ENCODE measurements around the gene ANKRD55. TPM values are rescaled to one million over a fixed set of nuclear protein-coding genes. Genes with fewer than 3 reads are reported as not detected.

ANKRD55 gene
- total RNA-seq, 1 experiment from 2014 or later = not detected

DNA sequence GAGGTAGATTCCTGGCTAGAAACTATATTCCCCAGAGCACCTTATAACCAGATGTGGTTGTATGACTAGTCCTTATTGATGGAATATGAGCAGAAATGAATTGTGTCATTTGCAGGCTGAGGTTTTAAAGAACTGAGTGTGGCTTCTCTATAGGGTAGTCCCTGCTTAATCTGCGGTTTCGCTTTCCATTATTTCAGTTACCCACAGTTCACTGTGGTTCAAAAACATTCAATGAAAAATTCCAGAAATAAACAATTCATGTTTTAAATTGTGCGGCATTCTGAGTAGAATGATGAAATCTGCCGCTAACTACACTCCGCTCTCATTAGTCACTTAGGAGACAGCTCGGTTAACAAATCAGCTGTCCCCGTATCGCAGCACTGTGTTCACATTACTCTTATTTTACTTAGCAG is 65.1 kb downstream of the ANKRD55 start:
- BruUV-seq (replicated peaks) = no TSS peak
- H3K4me2 ChIP-seq (ENCODE audit: low read length) = no peak overlapping the region
- no peaks in the 10 kb centered on the region for H3K79me2 ChIP-seq (ENCODE audit: low read length)

DNA sequence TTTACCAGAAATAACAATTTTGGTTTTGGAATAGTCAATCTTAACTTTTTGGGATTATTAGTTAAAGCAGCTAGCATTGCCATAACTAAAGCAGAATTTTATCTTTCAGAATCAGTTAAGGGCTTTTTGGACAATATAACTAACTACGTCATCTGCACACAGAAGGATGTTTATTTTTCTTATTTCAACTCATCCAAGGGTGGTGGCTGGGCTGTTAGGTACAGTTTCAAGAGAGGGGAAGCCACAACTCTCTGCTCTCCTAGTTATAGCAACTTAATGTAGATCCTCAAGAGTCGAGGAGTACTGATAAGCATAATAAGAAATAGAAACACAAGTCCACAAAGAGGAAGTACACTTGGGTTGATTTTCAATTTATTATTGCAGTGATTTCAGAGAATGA is 65.6 kb downstream of the ANKRD55 start:
- ATAC-seq = no peak
- no peak overlapping the region for H3K27ac ChIP-seq (ENCODE audit: low read length)

More for the DNA sequence above, 65.1 kb downstream of the ANKRD55 start:
- Histone ChIP-seq H3K9me2 (replicated peaks; ENCODE audit: low read length) (no peaks in the 10 kb centered on the region), H3K27me3 (ENCODE audit: low read length) (no peaks in the 10 kb centered on the region), H3K4me1 (ENCODE audit: insufficient read depth, low read length) (no peaks in the 10 kb centered on the region), H3K36me3 (ENCODE audit: low read depth, low read length) (no peaks in the 10 kb centered on the region), H3K4me3 (ENCODE audit: low read length) (no peak overlapping the region), H4K20me1 (ENCODE audit: low read length) (no peaks in the 10 kb centered on the region), H3K9ac (ENCODE audit: low read length) (no peak overlapping the region), H3K27ac (ENCODE audit: low read length) (no peak overlapping the region), H3F3A (ENCODE audit: low read length, unreplicated experiment) (no peaks in the 10 kb centered on the region), H3K9me3 (ENCODE audit: low read length) (no peaks in the 10 kb centered on the region), H2AFZ (ENCODE audit: low read length) (no peak overlapping the region)
- ChIA-PET POLR2A (ENCODE audit: unreplicated experiment) (no interaction called here), CTCF (no interaction called here)
- intact Hi-C loops (cut with micrococcal nuclease) = no loop called here
- ATAC-seq = no peak
- no peak for DNase-seq
- TF ChIP-seq CTCF (conservative IDR thresholded peaks at IDR 0.05; ENCODE audit: low read depth, low read length) (no peak), EZH2 (IDR thresholded peaks at IDR 0.05; ENCODE audit: low read length, unreplicated experiment) (no peak), EZH2phosphoT487 (IDR thresholded peaks at IDR 0.05; ENCODE audit: borderline replicate concordance, low read length) (no peak)

More for the DNA sequence above, 65.6 kb downstream of the ANKRD55 start:
- no peak overlapping the region for H3K4me2 ChIP-seq (ENCODE audit: low read length)
- intact Hi-C loops (cut with micrococcal nuclease) = no loop called here
- H3K9ac ChIP-seq (ENCODE audit: low read length) = no peak overlapping the region
- no peaks in the 10 kb centered on the region for H3K27me3 ChIP-seq (ENCODE audit: low read length)
- ChIA-PET POLR2A (ENCODE audit: unreplicated experiment) (no interaction called here), CTCF (no interaction called here)
- H3K36me3 ChIP-seq (ENCODE audit: low read depth, low read length) = no peaks in the 10 kb centered on the region
- H3K4me1 ChIP-seq (ENCODE audit: insufficient read depth, low read length) = no peaks in the 10 kb centered on the region
- DNase-seq = no peak
- no peak overlapping the region for H2AFZ ChIP-seq (ENCODE audit: low read length)
- BruUV-seq (replicated peaks) = no TSS peak
- TF ChIP-seq CTCF (conservative IDR thresholded peaks at IDR 0.05; ENCODE audit: low read depth, low read length) = no peak
- no peak for TF ChIP-seq EZH2phosphoT487 (IDR thresholded peaks at IDR 0.05; ENCODE audit: borderline replicate concordance, low read length)
- no peak for TF ChIP-seq EZH2 (IDR thresholded peaks at IDR 0.05; ENCODE audit: low read length, unreplicated experiment)
- no peaks in the 10 kb centered on the region for H3K9me3 ChIP-seq (ENCODE audit: low read length)
- H3K4me3 ChIP-seq (ENCODE audit: low read length) = no peak overlapping the region
- no peaks in the 10 kb centered on the region for H3K79me2 ChIP-seq (ENCODE audit: low read length)
- no peaks in the 10 kb centered on the region for H4K20me1 ChIP-seq (ENCODE audit: low read length)
- no peaks in the 10 kb centered on the region for H3F3A ChIP-seq (ENCODE audit: low read length, unreplicated experiment)
- no peaks in the 10 kb centered on the region for H3K9me2 ChIP-seq (replicated peaks; ENCODE audit: low read length)
